NCI-H2081 treated with DMSO at 0.1 percent for 48 hours (cell line): ENCODE measurements around the gene AK8.

ENCODE experiments used
- DNase-seq: peaks from one replicate; lab custom pipeline; 2025; lab: John Stamatoyannopoulos, UW

The AK8 gene, protein sequence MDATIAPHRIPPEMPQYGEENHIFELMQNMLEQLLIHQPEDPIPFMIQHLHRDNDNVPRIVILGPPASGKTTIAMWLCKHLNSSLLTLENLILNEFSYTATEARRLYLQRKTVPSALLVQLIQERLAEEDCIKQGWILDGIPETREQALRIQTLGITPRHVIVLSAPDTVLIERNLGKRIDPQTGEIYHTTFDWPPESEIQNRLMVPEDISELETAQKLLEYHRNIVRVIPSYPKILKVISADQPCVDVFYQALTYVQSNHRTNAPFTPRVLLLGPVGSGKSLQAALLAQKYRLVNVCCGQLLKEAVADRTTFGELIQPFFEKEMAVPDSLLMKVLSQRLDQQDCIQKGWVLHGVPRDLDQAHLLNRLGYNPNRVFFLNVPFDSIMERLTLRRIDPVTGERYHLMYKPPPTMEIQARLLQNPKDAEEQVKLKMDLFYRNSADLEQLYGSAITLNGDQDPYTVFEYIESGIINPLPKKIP

DNA sequence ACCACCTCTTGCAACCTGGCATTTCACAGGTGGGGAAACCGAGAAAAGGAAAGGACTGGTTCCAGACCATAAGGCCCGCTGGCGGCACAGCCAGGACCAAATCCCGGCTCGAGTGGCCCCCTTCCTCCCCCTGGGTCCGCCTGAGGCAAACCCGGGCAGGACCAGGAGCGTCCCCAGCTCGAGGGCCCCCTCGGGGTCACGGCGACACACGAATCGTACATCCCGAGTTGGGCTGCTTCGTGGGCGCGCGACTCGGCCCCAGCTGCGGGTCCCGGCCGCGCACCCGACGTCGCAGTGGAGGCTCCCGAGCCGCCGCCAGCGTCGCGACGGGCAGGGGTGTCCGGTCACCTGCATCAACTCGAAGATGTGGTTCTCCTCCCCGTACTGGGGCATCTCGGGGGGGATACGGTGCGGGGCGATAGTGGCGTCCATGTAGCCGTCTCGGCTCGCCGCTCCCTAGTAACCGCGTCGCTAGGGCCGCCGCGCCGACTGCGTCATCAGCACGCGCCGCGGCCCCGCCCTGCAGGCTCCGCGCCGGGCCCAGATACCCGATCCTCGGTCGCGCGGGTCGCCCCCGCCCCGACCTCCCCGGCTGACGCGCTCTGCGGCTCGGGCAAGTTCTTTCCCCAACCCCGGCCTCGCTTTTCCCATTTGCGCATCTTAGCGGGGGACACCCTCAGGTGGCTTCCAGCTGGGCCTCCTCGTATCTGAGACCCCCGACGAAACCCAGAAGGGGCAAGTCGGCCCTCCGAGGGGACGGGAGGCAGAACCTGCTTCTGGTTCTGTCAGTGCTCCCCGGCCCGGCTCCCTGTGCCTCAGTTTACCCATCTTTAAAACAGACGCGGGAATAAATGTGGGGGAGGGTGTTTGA, at the start of gene AK8:
Gene AK8, minus strand, starts transcription at position 461 of the 871 bp plus-strand sequence. Its CDS starts 29 bp downstream, at position 432.
- DNase-seq, result no peak

DNA sequence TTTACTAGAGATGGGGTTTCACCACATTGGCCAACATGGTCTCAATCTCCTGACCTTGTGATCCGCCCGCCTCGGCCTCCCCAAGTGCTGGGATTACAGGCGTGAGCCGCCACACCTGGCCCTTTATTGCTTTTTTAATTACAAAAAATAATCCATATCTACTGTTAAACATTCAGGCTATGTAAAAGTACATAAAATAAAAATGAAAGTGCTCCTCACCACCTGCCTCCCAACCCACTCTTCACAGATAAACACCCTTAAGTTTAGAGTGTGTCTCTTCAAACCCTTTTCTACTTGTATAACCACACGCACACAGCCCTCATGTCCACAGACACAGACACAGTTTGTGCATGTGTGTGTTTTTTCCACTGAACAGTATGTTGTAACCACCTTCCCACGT, 49.6 kb upstream of the AK8 start:
- DNase-seq, result no peak

DNA sequence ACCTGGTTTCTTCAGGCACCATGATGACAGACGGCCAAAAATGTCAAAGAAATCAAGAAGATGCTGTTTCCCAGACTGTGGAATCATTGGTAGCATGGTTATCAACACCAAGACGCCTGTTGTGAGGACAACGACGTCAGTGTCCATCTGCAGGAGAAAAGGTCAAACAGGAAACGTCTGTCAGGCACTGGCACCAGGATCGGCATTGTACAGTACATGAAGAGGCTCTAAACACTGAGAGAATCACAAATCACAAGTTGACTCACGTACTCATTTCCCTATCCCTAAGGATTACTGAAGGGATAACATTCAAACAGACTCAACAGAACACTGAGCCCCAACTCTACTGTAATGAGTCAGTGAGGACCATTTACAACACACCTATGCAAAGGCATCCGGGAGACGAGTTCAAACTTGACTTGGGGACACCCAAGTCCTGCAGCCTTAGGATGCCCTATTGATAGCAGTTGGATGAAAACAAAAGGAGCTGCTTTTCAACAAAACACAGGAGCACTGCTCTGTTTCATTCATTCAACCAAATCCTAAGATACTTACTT, 45.3 kb upstream of the AK8 start:
- no peak for DNase-seq

DNA sequence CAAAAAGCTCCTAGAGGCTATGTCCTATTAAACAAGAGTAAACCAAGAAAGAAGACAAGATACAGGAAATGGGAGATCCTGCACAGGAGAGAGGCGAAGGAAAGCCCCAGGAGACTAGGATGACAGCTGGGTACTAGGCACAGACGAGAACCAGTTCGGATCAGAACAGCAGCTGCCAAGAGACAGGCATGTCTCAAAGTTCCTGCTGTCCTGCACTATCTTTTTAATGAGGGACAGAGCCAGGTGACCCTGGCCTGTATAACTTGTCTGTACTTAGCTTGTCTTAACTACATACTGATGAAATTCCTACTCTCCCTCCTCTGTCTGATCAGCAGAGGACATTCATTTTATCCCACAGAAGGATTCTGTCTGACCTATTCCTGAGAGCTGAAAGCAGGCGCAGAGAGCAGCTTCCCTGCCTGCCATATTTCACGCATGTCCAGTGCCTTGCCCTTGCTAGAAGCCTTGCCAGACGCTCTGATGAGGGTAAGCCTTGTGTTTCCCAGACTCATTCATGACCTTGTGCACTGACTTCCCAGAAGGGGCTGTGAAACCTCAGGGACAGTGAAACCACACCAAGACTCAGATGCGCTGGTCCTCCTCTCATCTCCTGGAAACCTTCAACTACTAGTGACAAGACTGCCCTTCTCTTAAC, 41.7 kb upstream of the AK8 start:
- no peak for DNase-seq

DNA sequence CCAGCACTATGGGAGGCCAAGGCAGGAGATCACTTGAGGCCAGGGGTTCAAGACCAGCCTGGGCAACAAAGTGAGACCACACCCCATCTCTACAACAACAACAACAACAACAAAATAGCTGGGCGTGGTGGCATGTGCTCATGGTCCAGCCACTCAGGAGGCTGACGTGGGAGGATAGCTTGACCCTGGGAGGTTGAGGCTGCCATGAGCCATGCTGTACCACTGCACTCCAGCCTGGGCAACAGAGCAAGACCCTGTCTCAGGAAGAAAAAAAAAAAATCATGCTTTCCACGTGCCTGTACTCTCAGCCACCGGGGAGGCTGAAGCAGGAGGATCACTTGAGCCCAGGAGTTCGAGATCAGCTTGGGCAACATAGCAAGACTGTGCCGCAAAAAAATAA, 36.8 kb upstream of the AK8 start:
- DNase-seq, result no peak

DNA sequence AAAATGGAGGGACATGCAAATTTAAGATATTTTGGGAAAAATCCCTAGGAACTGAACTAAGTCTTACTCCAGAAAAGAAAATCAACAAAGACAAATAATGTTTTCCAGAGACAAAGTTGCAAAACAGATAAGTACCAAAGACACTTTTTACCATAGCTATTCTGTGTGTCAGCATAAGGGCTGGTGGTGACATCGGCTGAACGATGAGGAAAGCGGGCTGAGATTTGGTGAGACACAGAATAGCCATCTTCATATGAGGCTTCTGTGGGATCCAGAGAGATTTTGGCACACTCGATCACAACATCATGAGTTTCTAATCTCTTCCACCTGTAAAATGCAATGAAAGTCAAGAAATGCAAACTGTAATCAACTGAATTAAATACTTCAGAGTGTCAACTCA, 34.0 kb upstream of the AK8 start:
- no peak for DNase-seq

DNA sequence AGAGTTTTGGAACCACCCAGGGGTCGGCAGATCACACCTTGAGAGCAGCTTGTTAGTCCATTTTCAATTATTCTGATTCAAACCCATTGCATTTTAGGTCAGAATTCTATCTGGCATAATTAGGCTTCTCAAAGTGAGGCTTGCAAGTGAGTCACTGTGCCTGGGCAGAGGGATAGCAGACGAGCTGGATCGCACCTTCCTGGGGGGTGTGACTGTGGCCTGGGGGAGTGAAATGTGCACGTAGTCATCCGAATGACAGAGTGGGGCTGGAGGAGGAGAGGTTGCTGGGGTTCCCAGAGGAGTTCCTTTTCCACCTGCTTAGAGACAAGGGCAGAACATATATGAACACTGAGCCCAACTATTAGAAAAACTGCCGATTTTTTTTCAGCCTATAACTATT, 32.3 kb upstream of the AK8 start:
- no peak for DNase-seq

DNA sequence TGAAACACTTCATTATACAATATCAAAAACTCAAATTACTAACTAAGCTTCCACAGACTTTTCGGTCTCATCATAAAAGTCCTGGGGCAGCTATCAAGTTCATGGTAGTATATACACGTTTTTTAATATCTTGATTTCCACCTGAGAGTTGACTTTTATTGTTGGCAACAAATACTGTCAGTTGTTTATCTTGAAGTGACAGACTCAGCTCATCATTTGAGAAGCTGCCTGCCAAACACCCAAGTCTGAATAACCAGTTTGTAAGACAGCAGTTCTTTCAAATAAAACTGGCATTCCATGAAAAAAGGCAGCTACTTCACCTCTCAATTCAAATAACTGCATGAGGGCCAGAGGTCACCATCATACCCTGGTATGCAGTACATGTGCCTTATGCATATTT, 31.2 kb upstream of the AK8 start:
- DNase-seq, result no peak

DNA sequence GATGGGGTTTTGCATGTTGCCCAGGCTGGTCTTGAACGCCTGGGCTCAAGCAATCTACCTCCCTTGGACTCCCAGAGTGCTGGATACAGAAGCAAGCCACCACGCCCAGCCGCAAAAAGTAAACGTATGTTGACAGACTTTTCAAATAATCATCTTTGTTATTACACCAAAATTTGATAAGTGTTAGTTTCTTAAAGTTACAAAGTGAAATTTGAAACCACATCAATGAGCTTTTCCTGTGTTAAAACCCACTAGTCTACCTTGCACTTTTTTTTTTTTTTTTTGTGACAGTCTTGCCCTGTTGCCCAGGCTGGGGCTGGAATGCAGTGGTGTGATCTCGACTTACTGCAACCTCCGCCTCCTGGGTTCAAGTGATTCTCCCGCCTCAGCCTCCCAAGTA, 30.6 kb upstream of the AK8 start:
- DNase-seq, result no peak

DNA sequence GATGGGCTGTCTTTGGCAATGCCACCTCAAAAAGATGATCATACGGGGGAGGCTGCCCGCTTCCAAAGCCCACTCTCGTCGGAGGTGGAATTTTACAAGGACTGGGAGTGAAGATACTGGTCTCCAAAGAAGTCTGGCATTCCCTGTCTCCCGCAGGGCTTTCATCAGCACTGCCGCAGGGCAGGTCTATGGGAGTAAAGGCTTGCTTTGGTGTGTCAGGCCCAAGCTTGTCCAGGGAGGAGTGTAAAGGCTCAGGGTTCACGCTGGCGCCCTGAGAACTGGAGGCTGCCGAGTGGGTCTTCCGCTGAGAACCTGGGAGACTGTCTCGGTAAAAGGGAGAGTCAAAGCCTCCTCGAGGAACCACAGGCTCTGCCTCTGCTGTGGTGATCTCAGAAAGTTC, 27.6 kb upstream of the AK8 start:
- DNase-seq, result no peak

DNA sequence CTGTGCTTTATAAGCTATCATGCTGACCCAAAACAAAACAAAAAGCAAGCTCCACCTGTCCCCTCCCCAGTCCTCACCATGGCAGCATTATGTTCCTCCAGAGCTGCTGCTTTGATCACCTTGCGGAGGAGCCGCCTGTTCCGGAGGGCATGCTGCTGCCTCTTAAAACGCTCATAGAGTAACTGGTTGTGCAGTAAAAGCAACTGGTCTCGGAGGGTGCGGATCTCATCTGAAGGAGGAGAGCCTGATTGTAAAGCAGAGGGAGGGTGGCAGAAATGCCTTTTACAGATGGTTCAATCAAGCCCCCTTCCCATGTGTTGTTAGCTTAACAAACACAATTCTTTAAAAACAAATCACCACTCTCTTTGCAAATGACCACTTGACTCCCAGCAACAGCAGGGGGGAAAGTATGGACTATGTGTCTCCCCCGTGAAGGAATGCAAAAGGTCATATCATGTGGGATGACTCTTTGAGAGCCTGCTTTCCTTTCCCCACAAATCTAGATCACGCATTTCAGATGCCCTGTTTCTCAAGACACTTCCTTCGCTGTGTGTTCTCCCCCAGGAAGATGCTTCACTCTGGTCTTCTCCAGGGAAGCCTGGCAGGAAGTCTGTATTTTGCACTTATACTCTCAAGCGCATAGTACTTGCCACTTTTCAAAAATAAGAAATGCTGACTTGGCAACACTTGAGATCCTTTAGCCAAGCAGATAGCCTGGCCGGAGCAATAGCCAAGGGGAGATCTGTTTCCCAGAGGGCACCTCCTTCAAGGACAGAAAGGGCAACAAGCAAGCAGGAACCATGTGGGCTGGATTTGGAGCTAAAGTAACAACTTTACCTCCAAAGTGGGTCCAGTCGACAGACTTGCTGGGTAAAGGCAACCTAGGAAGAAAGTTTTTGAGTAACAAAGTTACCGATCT, 25.7 kb upstream of the AK8 start:
- no peak for DNase-seq

DNA sequence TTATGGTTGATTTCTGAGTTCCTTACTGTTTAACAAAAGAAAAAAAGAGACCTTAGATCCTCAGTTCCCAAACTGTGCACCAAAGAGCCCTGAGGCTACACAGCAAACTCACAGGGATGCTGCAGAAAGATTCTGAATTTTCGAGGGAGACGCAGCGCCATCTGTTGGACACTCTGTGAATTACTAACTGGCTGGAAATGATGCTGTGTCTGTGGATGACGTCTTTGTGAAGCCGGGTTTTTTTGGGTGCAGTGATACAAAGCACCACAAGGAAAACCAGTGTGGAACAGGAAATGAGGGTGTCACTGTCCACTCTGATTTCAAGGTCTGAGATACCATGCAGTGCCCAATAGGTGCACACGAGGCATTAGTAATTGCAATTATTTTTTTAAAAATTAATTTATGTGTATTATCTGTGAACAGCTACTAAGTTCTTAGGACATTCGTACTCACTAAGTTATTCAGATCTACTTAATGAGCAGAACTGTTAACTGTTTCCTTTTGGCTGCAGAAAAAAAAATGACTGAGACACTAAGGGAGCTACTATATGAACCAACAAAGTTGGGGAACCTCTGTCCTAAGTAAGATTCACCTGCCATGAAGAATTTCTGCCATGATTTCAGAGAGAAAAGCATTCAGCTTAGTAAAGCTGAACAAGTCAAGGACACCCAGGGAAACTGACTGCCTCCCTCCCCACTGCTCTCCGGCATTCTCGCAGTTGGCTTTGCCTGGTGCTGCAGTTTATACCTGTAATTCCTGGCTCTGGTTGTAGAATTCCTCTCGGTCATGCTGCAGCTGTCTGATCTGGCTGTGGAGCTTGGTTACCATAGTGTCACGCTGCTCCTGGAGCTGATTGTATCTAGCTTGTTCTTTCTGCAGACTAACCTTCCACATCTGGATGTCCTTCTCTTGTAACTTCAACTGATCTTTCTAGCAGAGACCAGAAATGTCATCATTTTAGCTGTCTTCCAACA, 24.1 kb upstream of the AK8 start:
- no peak for DNase-seq

DNA sequence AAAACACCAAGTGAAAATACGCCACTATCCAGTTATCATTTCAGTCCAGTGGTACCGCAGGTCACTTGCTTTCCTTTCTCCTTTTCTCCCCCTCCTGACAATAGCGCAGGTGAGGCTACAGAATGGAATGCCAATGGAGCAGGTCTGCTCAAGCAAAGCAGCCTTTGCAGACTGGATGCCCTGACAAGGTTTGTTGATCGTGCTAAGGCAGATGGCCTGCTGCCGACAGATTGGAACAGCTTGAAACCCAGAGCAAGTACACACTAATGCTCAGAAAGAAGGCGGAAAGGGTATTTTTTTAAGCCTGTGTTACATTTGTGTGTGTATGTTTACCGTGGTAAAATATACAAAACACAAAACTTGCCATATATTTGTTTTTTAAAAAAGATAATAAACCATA, 20.0 kb upstream of the AK8 start:
- no peak for DNase-seq

DNA sequence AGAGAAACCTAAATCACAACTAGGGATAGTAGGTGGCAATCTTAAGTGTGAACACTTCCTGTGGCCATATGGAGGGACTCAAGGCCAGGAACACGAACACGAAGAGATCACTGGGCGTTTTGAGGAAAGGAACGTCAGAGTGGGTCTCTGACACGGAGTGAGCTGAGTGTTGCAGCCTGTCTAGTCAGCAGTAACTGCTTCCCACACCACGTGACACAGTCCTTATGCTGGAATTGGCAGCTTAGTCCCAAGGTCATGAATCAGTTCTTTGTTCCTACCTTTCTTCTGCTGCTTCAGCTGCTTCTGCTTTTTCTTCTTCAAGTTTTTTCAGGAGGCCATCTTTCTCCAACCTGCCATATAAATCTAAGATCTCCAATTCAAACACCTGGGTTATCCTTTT, 18.8 kb upstream of the AK8 start:
- no peak for DNase-seq

DNA sequence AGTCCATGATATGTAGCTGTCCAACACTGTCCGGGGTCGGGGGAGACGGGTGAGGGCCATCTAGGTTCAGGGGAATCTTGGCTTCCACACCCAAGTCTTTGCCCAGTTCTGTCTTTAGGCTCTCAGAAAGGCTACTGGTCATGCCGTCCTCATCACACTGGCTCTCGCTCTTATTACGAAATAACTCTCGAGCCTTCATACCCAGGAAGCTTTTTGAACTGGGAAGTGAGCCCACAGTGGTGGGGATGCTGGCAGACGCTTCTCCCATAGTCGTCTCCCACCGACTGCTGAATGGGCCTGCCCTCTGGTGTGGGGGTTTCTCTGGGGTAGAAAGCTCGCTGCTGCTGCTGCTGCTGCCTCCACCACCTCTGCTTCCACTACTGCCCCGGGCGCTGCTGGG, 18.2 kb upstream of the AK8 start:
- no peak for DNase-seq

DNA sequence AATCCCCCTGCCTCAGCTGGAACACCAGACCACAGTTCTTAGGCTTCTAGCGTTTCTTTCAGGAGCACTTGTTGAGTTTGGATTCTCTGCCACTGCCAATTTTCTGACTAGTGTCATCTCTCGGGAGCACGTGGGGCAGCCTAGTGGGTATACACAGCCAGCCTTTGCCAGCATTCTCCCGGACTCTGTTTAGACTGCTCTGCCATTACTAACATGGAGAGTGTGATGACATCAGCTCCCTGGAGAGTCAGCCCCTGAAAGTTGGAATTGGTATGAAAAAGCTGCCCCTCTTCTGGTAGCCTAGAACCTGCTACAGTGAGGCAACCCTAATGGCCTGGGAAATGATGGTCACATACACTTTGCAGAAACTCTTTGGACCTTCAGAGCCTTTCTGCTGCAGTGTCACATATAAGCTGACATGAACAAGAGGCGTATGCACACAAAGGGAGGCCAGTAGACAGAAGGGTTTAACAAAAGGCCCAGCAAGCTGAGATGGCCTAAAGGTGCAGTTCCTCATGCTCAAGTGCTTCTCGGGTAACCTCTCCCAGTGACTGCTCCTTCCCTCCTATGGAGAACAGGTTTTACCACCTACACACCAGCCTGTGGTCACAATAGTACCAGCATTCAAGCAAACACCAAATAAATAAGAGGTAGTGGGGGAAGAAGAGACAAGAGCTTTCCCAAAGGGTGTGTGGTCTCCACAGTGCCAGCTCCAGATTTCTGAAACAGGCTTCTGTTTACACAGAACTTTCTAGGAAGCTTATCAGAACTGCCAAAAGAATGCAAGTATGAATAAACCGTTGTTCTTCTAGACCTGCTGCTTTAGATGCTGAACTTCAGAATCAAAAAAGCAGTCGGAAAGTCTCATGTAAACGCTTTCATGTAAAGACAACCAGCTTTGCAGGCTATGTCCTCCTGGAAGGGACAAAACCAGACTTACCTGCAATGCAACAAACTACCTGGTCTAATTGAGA, 17.1 kb upstream of the AK8 start:
- no peak for DNase-seq

DNA sequence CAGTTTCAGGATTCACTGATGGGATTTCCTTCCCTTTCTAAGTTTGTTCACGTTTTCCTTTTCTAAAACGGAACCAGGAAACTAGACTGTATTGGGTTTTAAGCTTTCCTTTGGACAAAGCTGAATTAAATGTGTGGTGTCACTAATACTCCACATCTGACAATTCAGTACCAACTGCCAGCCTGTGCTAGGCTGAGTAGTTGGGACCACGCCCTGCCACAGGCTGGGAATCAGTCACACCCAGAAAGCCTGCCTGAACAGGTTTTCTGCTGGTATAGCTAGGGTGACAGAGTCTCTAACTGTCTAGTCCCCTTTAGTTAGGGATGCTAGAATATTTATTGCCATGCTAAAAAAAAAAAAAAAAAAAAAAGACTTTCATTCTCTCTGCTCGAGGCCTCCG, 16.3 kb upstream of the AK8 start:
- DNase-seq, result no peak

DNA sequence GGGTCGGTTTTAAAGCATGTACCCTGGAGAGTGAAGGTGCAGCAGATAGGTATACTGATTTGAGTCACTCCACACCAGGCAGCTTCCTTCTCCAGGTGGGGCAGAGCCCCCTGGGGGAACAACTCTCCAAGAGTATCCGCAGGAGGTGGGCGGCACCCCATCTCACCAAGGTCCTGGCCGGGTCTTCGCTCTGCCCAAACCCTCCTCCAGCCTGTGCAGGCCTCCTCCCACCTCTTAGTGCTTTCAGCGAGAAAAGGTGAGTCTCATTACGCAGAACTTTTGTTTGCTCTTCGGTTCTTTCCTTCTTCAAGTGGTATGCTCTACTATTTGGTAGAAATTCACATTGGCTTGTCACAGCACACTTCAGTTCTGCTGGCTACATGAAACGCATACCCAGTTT, 14.3 kb upstream of the AK8 start:
- no peak for DNase-seq

DNA sequence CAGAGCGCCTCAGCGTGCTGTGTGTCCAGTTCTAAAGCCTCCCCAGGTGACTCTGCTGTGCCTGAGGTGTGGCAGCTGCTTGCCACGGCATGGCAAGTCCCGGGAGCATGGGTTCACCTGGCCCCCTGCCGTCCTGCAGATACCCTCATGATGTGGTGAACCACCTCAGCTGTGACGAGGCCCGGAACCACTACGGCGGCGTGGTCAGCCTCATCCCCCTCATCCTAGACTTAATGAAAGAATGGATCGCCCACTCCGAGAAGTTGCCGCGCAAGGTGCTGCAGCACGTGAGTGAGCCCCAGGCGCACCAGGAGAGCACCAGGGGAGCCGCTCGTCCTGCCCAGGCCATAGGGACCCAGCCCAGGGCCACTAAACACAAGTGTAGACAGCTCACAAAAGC, 10.1 kb upstream of the AK8 start:
- DNase-seq, result no peak
